ENCODE results near the gene TMEM161A. TPM values are rescaled to one million over a fixed set of nuclear protein-coding genes. Genes with fewer than 3 reads are reported as not detected.

TMEM161A gene
- total RNA-seq (83.9 and 136 TPM in 2 replicates), polyA plus RNA-seq (121 and 157 TPM in 2 replicates)

- H3K27ac ChIP-seq, result peak within 1 kb of the TSS; percentile 22
- DNase-seq (ENCODE audit: low read depth in 1 of 2, low spot score in 1 of 2), result peak; percentile 97 to 99
- no peak for TF ChIP-seq CTCF (IDR thresholded peaks at IDR 0.05; ENCODE audit: low read depth, low read length)
Observed at GRCh38 chr19:19138109-19138981, at the start of gene TMEM161A. Gene TMEM161A (minus strand): TSS chr19:19138478. CDS start chr19:19138428, 50 bp downstream.

GRCh38 chr19:19186742-19187141 lies 48.5 kb upstream of the TMEM161A start:
- no peak overlapping the region for H3K27ac ChIP-seq
- H3K27me3 ChIP-seq, result no peaks in the 10 kb centered on the region
- no peak for DNase-seq (ENCODE audit: low read depth in 1 of 2, low spot score in 1 of 2)
- no peak overlapping the region for H3K4me3 ChIP-seq
- TF ChIP-seq CTCF (IDR thresholded peaks at IDR 0.05; ENCODE audit: low read depth, low read length), result no peak
- H3K9me3 ChIP-seq (ENCODE audit: low read depth), result no peaks in the 10 kb centered on the region
- H3K4me1 ChIP-seq (ENCODE audit: low read depth), result peaks cover 2% of the 10 kb centered on the region
- no peaks in the 10 kb centered on the region for H3K36me3 ChIP-seq

More at GRCh38 chr19:19138109-19138981, at the start of gene TMEM161A:
- H3K4me3 ChIP-seq, result peak within 1 kb of the TSS; percentile 53
- H3K9me3 ChIP-seq (ENCODE audit: low read depth), result no peaks in the 10 kb centered on the region
- H3K27me3 ChIP-seq, result peaks cover 3% of the 10 kb centered on the region
- no peaks in the 10 kb centered on the region for H3K36me3 ChIP-seq
- H3K4me1 ChIP-seq (ENCODE audit: low read depth), result peaks cover 20% of the 10 kb centered on the region

GRCh38 chr19:19185853-19186740 lies 47.8 kb upstream of the TMEM161A start:
- peaks cover 1% of the 10 kb centered on the region for H3K4me1 ChIP-seq (ENCODE audit: low read depth)
- H3K4me3 ChIP-seq, result no peak overlapping the region
- H3K27me3 ChIP-seq, result no peaks in the 10 kb centered on the region
- H3K27ac ChIP-seq, result no peak overlapping the region
- peak; percentile 66 for TF ChIP-seq CTCF (IDR thresholded peaks at IDR 0.05; ENCODE audit: low read depth, low read length)
- H3K36me3 ChIP-seq, result no peaks in the 10 kb centered on the region
- DNase-seq (ENCODE audit: low read depth in 1 of 2, low spot score in 1 of 2), result peak; percentile 56
- no peaks in the 10 kb centered on the region for H3K9me3 ChIP-seq (ENCODE audit: low read depth)

GRCh38 chr19:19181488-19181998 lies 43.3 kb upstream of the TMEM161A start:
- H3K4me1 ChIP-seq (ENCODE audit: low read depth), result no peaks in the 10 kb centered on the region
- H3K27ac ChIP-seq, result no peak overlapping the region
- H3K4me3 ChIP-seq, result no peak overlapping the region
- DNase-seq (ENCODE audit: low read depth in 1 of 2, low spot score in 1 of 2), result no peak
- H3K9me3 ChIP-seq (ENCODE audit: low read depth), result no peaks in the 10 kb centered on the region
- no peaks in the 10 kb centered on the region for H3K27me3 ChIP-seq
- no peak for TF ChIP-seq CTCF (IDR thresholded peaks at IDR 0.05; ENCODE audit: low read depth, low read length)
- no peaks in the 10 kb centered on the region for H3K36me3 ChIP-seq

Measured in cardiac muscle cell (in vitro differentiated cells and primary cell).